Small intestine (tissue), 7 donors: ENCODE data around the gene RING1. TPM values are rescaled to one million over a fixed set of nuclear protein-coding genes. Genes with fewer than 3 reads are reported as not detected.

Source experiments
- DNase-seq, 2 donors: peaks; one replicate each; pipeline versions ENCODE4 v3.0.0 to v3.0.0-alpha.2; 2013
- FAIRE-seq: peaks from 2 replicates; lab custom pipeline; 2012; peaks lifted over from hg19 to GRCh38; lab: Jason Lieb, UNC
- H3K27ac ChIP-seq, 3 donors: one replicate each; pipeline ENCODE4 v1.5.1; 2013; ENCODE audit warnings: low read length in 2 of 3, mild to moderate bottlenecking in 2 of 3, control low read depth in 1 of 3, inconsistent platforms in 1 of 3, low read depth in 1 of 3, moderate library complexity in 1 of 3
- H3K27me3 ChIP-seq, 3 donors: one replicate each; pipeline ENCODE4 v1.6.1; 2013; ENCODE audit warnings: low read length in 3 of 3, inconsistent platforms in 1 of 3; ENCODE audit not compliant: control insufficient read depth in 3 of 3, insufficient read depth in 3 of 3
- H3K36me3 ChIP-seq, 3 donors: one replicate each; pipeline ENCODE4 v1.6.1; 2013; ENCODE audit warnings: low read length in 3 of 3, inconsistent platforms in 1 of 3, low read depth in 1 of 3, mild to moderate bottlenecking in 1 of 3, moderate library complexity in 1 of 3; ENCODE audit not compliant: control insufficient read depth in 3 of 3, insufficient read depth in 2 of 3
- H3K4me1 ChIP-seq, 3 donors: one replicate each; pipeline ENCODE4 v1.6.1; 2013; ENCODE audit warnings: low read length in 2 of 3, inconsistent platforms in 1 of 3, low read depth in 1 of 3, mild to moderate bottlenecking in 1 of 3, moderate library complexity in 1 of 3; ENCODE audit not compliant: control insufficient read depth in 3 of 3, insufficient read depth in 2 of 3
- H3K4me3 ChIP-seq, 3 donors: one replicate each; pipeline ENCODE4 v1.5.1; 2013; ENCODE audit warnings: low read length in 3 of 3, control low read depth in 1 of 3, inconsistent platforms in 1 of 3, low read depth in 1 of 3, mild to moderate bottlenecking in 1 of 3, moderate library complexity in 1 of 3
- H3K9me3 ChIP-seq, 2 donors: one replicate each; pipeline ENCODE4 v1.6.1; 2013; ENCODE audit warnings: low read depth in 1 of 2, low read length in 1 of 2; ENCODE audit not compliant: control insufficient read depth in 2 of 2, insufficient read depth in 1 of 2
- WGBS, 3 donors: extraction: QIAGEN DNeasy Blood & Tissue Kit; methylation state at CpG; one replicate each; pipeline ENCODE4 v1.1.7; 2013; 5-methylcytosine and 5-hydroxymethylcytosine counted together
- polyA plus RNA-seq, 4 donors: library from polyadenylated mRNA; stranded (reverse) in 3 of 4; unstranded in 1 of 4; fragments of 200-250 nt in 3 of 4; fragments of 120-200 nt in 1 of 4; gene quantifications; one replicate each; pipeline versions ENCODE4 v1.2.1 to v1.2.3, GENCODE V29; 2013
- donor health status: healthy with polysubstance abuse.
- donor health status: control.
- donor health status: control.
- donor health status: Bipolar disorder and iron deficiency.
- donor health status: healthy.

RING1 gene
- polyA plus RNA-seq, 4 donors, result 30.4 to 46.7 (median 41.8) TPM

GRCh38 chr6:33211666-33212422 is 3.5 kb downstream of the RING1 start:
- FAIRE-seq (no peak), DNase-seq (no peak)
- 82 to 85% (median 84%) methylated on average over 17 to 18 of the region's 18 CpGs for WGBS, 3 donors
- Histone ChIP-seq H3K27ac (no peak overlapping the region), H3K4me1 (peaks cover 4 to 19% (median 7%) of the 10 kb centered on the region in 3 donors), H3K27me3 (peaks cover 2 to 32% (median 3%) of the 10 kb centered on the region in 3 donors), H3K36me3 (peaks cover 0 to 25% (median 0%) of the 10 kb centered on the region in 3 donors), H3K4me3 (no peak overlapping the region), H3K9me3 (no peaks in the 10 kb centered on the region)

- DNase-seq, result no peak
- Histone ChIP-seq H3K4me3 (peak overlapping the region in 2 of 3 donors; percentile 6 to 37), H3K36me3 (peaks cover 0 to 25% (median 0%) of the 10 kb centered on the region in 3 donors), H3K9me3 (no peaks in the 10 kb centered on the region), H3K27me3 (peaks cover 2 to 32% (median 3%) of the 10 kb centered on the region in 3 donors), H3K27ac (no peak overlapping the region), H3K4me1 (peaks cover 3 to 13% (median 4%) of the 10 kb centered on the region in 3 donors)
- FAIRE-seq, result no peak
- 8 to 14% (median 11%) methylated on average over 6 of the region's 6 CpGs for WGBS, 3 donors
Measured at GRCh38 chr6:33212857-33213165, 4.5 kb downstream of the RING1 start.

GRCh38 chr6:33213166-33213988 is 5.1 kb downstream of the RING1 start:
- 1 to 2% (median 2%) methylated on average over 39 to 43 of the region's 43 CpGs for WGBS, 3 donors
- Histone ChIP-seq H3K36me3 (peaks cover 0 to 25% (median 0%) of the 10 kb centered on the region in 3 donors), H3K4me3 (peak overlapping the region in 2 of 3 donors; percentile 6 to 37), H3K27me3 (peaks cover 2 to 35% (median 3%) of the 10 kb centered on the region in 3 donors), H3K27ac (no peak overlapping the region), H3K9me3 (no peaks in the 10 kb centered on the region), H3K4me1 (peaks cover 3 to 13% (median 4%) of the 10 kb centered on the region in 3 donors)
- FAIRE-seq, result no peak
- DNase-seq, result peak in 1 of 2 donors; percentile 42

GRCh38 chr6:33213989-33214335 is 5.7 kb downstream of the RING1 start:
- Histone ChIP-seq H3K4me3 (peak overlapping the region in 1 of 3 donors; percentile 37), H3K4me1 (peaks cover 3 to 13% (median 4%) of the 10 kb centered on the region in 3 donors), H3K27ac (no peak overlapping the region), H3K9me3 (no peaks in the 10 kb centered on the region), H3K27me3 (peaks cover 2 to 36% (median 3%) of the 10 kb centered on the region in 3 donors), H3K36me3 (peaks cover 0 to 25% (median 0%) of the 10 kb centered on the region in 3 donors)
- 5 to 20% (median 15%) methylated on average over 9 of the region's 9 CpGs for WGBS, 3 donors
- FAIRE-seq (no peak), DNase-seq (no peak)

- H3K36me3 ChIP-seq, result peaks cover 0 to 14% (median 0%) of the 10 kb centered on the region in 3 donors
- H3K4me1 ChIP-seq, result peaks cover 3 to 13% (median 4%) of the 10 kb centered on the region in 3 donors
- 68 to 80% (median 70%) methylated on average over 9 of the region's 9 CpGs for WGBS, 3 donors
- no peak overlapping the region for H3K4me3 ChIP-seq
- no peak overlapping the region for H3K27ac ChIP-seq
- no peak for DNase-seq
- no peaks in the 10 kb centered on the region for H3K9me3 ChIP-seq
- FAIRE-seq, result no peak
- H3K27me3 ChIP-seq, result peaks cover 2 to 36% (median 3%) of the 10 kb centered on the region in 3 donors
Measured at GRCh38 chr6:33215271-33216116, 7.2 kb downstream of the RING1 start.

GRCh38 chr6:33216117-33216649 is 7.9 kb downstream of the RING1 start:
- H3K27me3 ChIP-seq, result peaks cover 2 to 36% (median 3%) of the 10 kb centered on the region in 3 donors
- FAIRE-seq, result no peak
- H3K4me1 ChIP-seq, result peaks cover 3 to 13% (median 4%) of the 10 kb centered on the region in 3 donors
- WGBS, 3 donors, result 72 to 95% (median 85%) methylated on average over 4 of the region's 4 CpGs
- no peaks in the 10 kb centered on the region for H3K9me3 ChIP-seq
- no peak for DNase-seq
- no peak overlapping the region for H3K4me3 ChIP-seq
- H3K27ac ChIP-seq, result no peak overlapping the region
- peaks cover 0 to 10% (median 0%) of the 10 kb centered on the region in 3 donors for H3K36me3 ChIP-seq

GRCh38 chr6:33217246-33217645 is 8.9 kb downstream of the RING1 start:
- Histone ChIP-seq H3K9me3 (no peaks in the 10 kb centered on the region), H3K4me1 (peaks cover 3 to 13% (median 4%) of the 10 kb centered on the region in 3 donors), H3K36me3 (peaks cover 0 to under 1% (median 0%) of the 10 kb centered on the region in 3 donors), H3K4me3 (no peak overlapping the region), H3K27ac (no peak overlapping the region), H3K27me3 (peaks cover 2 to 36% (median 3%) of the 10 kb centered on the region in 3 donors)
- DNase-seq (no peak), FAIRE-seq (no peak)
- 80 to 87% (median 86%) methylated on average over 6 of the region's 6 CpGs for WGBS, 3 donors
